HEK293T (cell line): Measurements from ENCODE around the gene IFIT3.

Experiments
- CTCF ChIA-PET: fragments of 350-600 bp; formaldehyde crosslinking; extraction: SDS; loops from one replicate; lab custom pipeline; 2021; ENCODE audit warnings: antibody characterized with exemption, inconsistent platforms; lab: Yijun Ruan, JAX
- POLR2A ChIA-PET: fragments of 350-600 bp; formaldehyde crosslinking; extraction: SDS; loops from one replicate; lab custom pipeline; 2020; ENCODE audit warnings: antibody characterized with exemption, inconsistent platforms; lab: Yijun Ruan, JAX
- DNase-seq: peaks from one replicate; pipeline ENCODE4 v3.0.0; 2012; ENCODE audit warnings: mixed read lengths; ENCODE audit errors: extremely low spot score
- ARNT ChIP-seq: fragments of 450-650 bp; IDR thresholded peaks from 2 replicates; pipeline ENCODE4 v1.6.1; 2017; ENCODE audit warnings: mild to moderate bottlenecking
- BHLHE40 ChIP-seq: fragments of 450-650 bp; IDR thresholded peaks from 2 replicates; pipeline ENCODE4 v1.6.1; 2016; ENCODE audit warnings: mild to moderate bottlenecking, moderate library complexity, borderline replicate concordance
- CTBP1 ChIP-seq: fragments of 450-650 bp; IDR thresholded peaks from 2 replicates; pipeline ENCODE4 v1.6.1; 2016; ENCODE audit warnings: borderline replicate concordance
- ELF4 ChIP-seq: fragments of 450-650 bp; IDR thresholded peaks from 2 replicates; pipeline ENCODE4 v1.6.1; 2017; ENCODE audit warnings: antibody characterized with exemption
- FOXA1 ChIP-seq: fragments of 450-650 bp; IDR thresholded peaks from 2 replicates; pipeline ENCODE4 v1.6.1; 2016; ENCODE audit warnings: mild to moderate bottlenecking
- FOXK2 ChIP-seq: fragments of 450-650 bp; IDR thresholded peaks from 2 replicates; pipeline ENCODE4 v1.6.1; 2016; ENCODE audit warnings: mild to moderate bottlenecking
- FOXM1 ChIP-seq: fragments of 450-650 bp; IDR thresholded peaks from 2 replicates; pipeline ENCODE4 v1.6.1; 2017; ENCODE audit warnings: mild to moderate bottlenecking, borderline replicate concordance
- HDGF ChIP-seq: fragments of 450-650 bp; IDR thresholded peaks from 2 replicates; pipeline ENCODE4 v1.6.1; 2017; ENCODE audit warnings: antibody characterized with exemption, borderline replicate concordance
- L3MBTL2 ChIP-seq: fragments of 450-650 bp; conservative IDR thresholded peaks from 2 replicates; pipeline ENCODE4 v1.6.1; 2016; ENCODE audit warnings: mild to moderate bottlenecking
- LEF1 ChIP-seq: fragments of 450-650 bp; IDR thresholded peaks from 2 replicates; pipeline ENCODE4 v1.6.1; 2017; ENCODE audit warnings: mild to moderate bottlenecking, borderline replicate concordance
- NFRKB ChIP-seq: fragments of 450-650 bp; IDR thresholded peaks from 2 replicates; pipeline ENCODE4 v1.6.1; 2016; ENCODE audit warnings: mild to moderate bottlenecking, moderate library complexity
- PKNOX1 ChIP-seq: fragments of 450-650 bp; IDR thresholded peaks from 2 replicates; pipeline ENCODE4 v1.6.1; 2016
- SP1 ChIP-seq: fragments of 450-650 bp; IDR thresholded peaks from 2 replicates; pipeline ENCODE4 v1.6.1; 2017
- SUZ12 ChIP-seq: fragments of 450-650 bp; IDR thresholded peaks from 2 replicates; pipeline ENCODE4 v1.6.1; 2016; ENCODE audit warnings: mild to moderate bottlenecking
- TARDBP ChIP-seq: fragments of 450-650 bp; IDR thresholded peaks from 2 replicates; pipeline ENCODE4 v1.6.1; 2016
- ZNF384 ChIP-seq: fragments of 450-650 bp; IDR thresholded peaks from 2 replicates; pipeline ENCODE4 v1.6.1; 2016

IFIT3 gene

GRCh38 chr10:89303161-89303560 lies 24.6 kb upstream of the IFIT3 start:
- DNase-seq, result no peak

GRCh38 chr10:89304026-89304425 lies 23.8 kb upstream of the IFIT3 start:
- no peak for DNase-seq
- CTCF ChIA-PET, result no interaction called here
- POLR2A ChIA-PET, result no interaction called here
- no peak for TF ChIP-seq ZNF384
- no peak for TF ChIP-seq SP1
- TF ChIP-seq L3MBTL2, result no peak
- no peak for TF ChIP-seq FOXK2
- no peak for TF ChIP-seq ELF4
- no peak for TF ChIP-seq HDGF
- TF ChIP-seq NFRKB, result no peak
- TF ChIP-seq SUZ12, result no peak
- TF ChIP-seq FOXM1, result no peak
- TF ChIP-seq LEF1, result no peak
- TF ChIP-seq FOXA1, result no peak
- TF ChIP-seq BHLHE40, result no peak
- TF ChIP-seq PKNOX1, result no peak
- no peak for TF ChIP-seq ARNT
- no peak for TF ChIP-seq CTBP1
- no peak for TF ChIP-seq TARDBP

More at GRCh38 chr10:89303161-89303560, 24.6 kb upstream of the IFIT3 start:
- TF ChIP-seq FOXA1 (no peak), NFRKB (no peak), BHLHE40 (no peak), PKNOX1 (no peak), ELF4 (no peak), FOXK2 (no peak), ZNF384 (no peak), SUZ12 (no peak), TARDBP (no peak), CTBP1 (no peak), SP1 (no peak)
- ChIA-PET CTCF (no interaction called here), POLR2A (interaction anchor here (1.1 kb wide), 1 partner anchor 25 kb away, joined by 3 read pairs; the partner anchor contains the start of gene IFIT3)

GRCh38 chr10:89304446-89304845 lies 23.4 kb upstream of the IFIT3 start:
- DNase-seq, result no peak
- POLR2A ChIA-PET, result no interaction called here
- CTCF ChIA-PET, result interaction anchor here (0.7 kb wide), 1 partner anchor 20 kb away, joined by 3 read pairs; no protein-coding TSS in a partner anchor
- no peak for TF ChIP-seq ARNT
- no peak for TF ChIP-seq CTBP1
- no peak for TF ChIP-seq SUZ12
- TF ChIP-seq HDGF, result no peak
- TF ChIP-seq LEF1, result no peak
- TF ChIP-seq BHLHE40, result no peak
- no peak for TF ChIP-seq PKNOX1
- TF ChIP-seq FOXK2, result no peak

- POLR2A ChIA-PET, result no interaction called here
- DNase-seq, result no peak
- CTCF ChIA-PET, result interaction anchor here (0.7 kb wide), 1 partner anchor 20 kb away, joined by 3 read pairs; no protein-coding TSS in a partner anchor
- TF ChIP-seq L3MBTL2, result no peak
- no peak for TF ChIP-seq FOXM1
- TF ChIP-seq FOXA1, result no peak
- no peak for TF ChIP-seq LEF1
- no peak for TF ChIP-seq FOXK2
These were observed 22.9 kb upstream of the IFIT3 start for GRCh38 chr10:89304925-89305324.

GRCh38 chr10:89305766-89306433 lies 21.9 kb upstream of the IFIT3 start:
- POLR2A ChIA-PET, result no interaction called here
- CTCF ChIA-PET, result no interaction called here
- TF ChIP-seq FOXM1 (no peak), ZNF384 (no peak), FOXA1 (no peak)
- no peak for DNase-seq

GRCh38 chr10:89306434-89307268 lies 21.1 kb upstream of the IFIT3 start:
- ChIA-PET CTCF (no interaction called here), POLR2A (no interaction called here)
- TF ChIP-seq BHLHE40, result no peak
- TF ChIP-seq LEF1, result no peak
- no peak for TF ChIP-seq PKNOX1
- TF ChIP-seq L3MBTL2, result no peak
- no peak for TF ChIP-seq SP1
- no peak for TF ChIP-seq NFRKB
- no peak for TF ChIP-seq SUZ12
- TF ChIP-seq FOXA1, result no peak
- no peak for TF ChIP-seq ZNF384
- no peak for TF ChIP-seq TARDBP
- TF ChIP-seq HDGF, result no peak
- no peak for TF ChIP-seq ELF4
- no peak for TF ChIP-seq FOXK2
- TF ChIP-seq ARNT, result no peak
- DNase-seq, result no peak
